ENCODE data around the gene SMARCD2. TPM values are rescaled to one million over a fixed set of nuclear protein-coding genes. Genes with fewer than 3 reads are reported as not detected.
A peak's percentile ranks its signal among the peaks of the same experiment; 100 is the strongest.

SMARCD2 gene
- polyA plus RNA-seq, 2 of the 4 experiments (the other 2 are of a cell fraction): 40.4 to 52.7 TPM

GRCh38 chr17:63848834-63849689 is 6.6 kb upstream of the SMARCD2 start:
- peaks cover 8% of the 10 kb centered on the region for H3K9me3 ChIP-seq
- peak overlapping the region; percentile 28 for H3K4me3 ChIP-seq
- ATAC-seq (peak; percentile 94 to 96), DNase-seq (ENCODE audit: low read depth in 1 of 2, low spot score in 1 of 2) (peak; percentile 99), FAIRE-seq (peak; percentile 56)
- 18% methylated on average over 62 of the region's 82 CpGs for WGBS (ENCODE audit: missing lambda C conversion rate)
- ChIA-PET POLR2A (interaction anchor here (1.4 kb wide), 1 partner anchor 296 kb away, joined by 8 read pairs; no protein-coding TSS in a partner anchor), CTCF (interaction anchor here (0.7 to 9.6 kb wide), 31 partner anchors 9 to 848 kb away, joined by 3 to 91 read pairs (median 3); partner anchors contain the start of genes CSHL1 and GH1)
- H3K4me1 ChIP-seq: no peaks in the 10 kb centered on the region
- H3K4me2 ChIP-seq: peak overlapping the region; percentile 76
- H3K27ac ChIP-seq: peak overlapping the region; percentile 74 to 86
- TF ChIP-seq REST (IDR thresholded peaks at IDR 0.05): peak; percentile 69
- peak; percentile 100 for TF ChIP-seq RFX5 (IDR thresholded peaks at IDR 0.05)
- no peak for TF ChIP-seq CBX8 (IDR thresholded peaks at IDR 0.05)
- peak; percentile 100 for TF ChIP-seq MAX (IDR thresholded peaks at IDR 0.05)
- no peak; the same call in 1 of the 2 replicates for TF ChIP-seq HDAC2 (IDR thresholded peaks at IDR 0.05)
- no peak; the same call in 1 of the 2 replicates for TF ChIP-seq FOSB (CRISPR knock-in tag; IDR thresholded peaks at IDR 0.05)
- TF ChIP-seq JUN (IDR thresholded peaks at IDR 0.05): peak in 1 of 2 experiments; percentile 73; a peak in 2 of 5 replicates
- TF ChIP-seq TFCP2L1 (CRISPR knock-in tag; IDR thresholded peaks at IDR 0.05): 0 out of 2 replicates have a peak, but pooled peaks have one; percentile 55
- peak; percentile 95 for TF ChIP-seq HOXB13 (CRISPR knock-in tag; IDR thresholded peaks at IDR 0.05; ENCODE audit: low read depth)
- peak; percentile 89 for TF ChIP-seq BHLHE40 (IDR thresholded peaks at IDR 0.05; ENCODE audit: low read depth, low read length)
- peak; percentile 82; the same call in 1 of the 2 replicates for TF ChIP-seq EHF (CRISPR knock-in tag; IDR thresholded peaks at IDR 0.05)
- no peak for TF ChIP-seq CHD4 (IDR thresholded peaks at IDR 0.05; ENCODE audit: borderline replicate concordance)
- no peak for TF ChIP-seq NFE2L2 (conservative IDR thresholded peaks at IDR 0.05; ENCODE audit: low read length)
- peak; percentile 95 for TF ChIP-seq NPAS2 (CRISPR knock-in tag; IDR thresholded peaks at IDR 0.05; ENCODE audit: borderline replicate concordance)
- TF ChIP-seq SMC3 (IDR thresholded peaks at IDR 0.05): no peak
- TF ChIP-seq EHMT2 (IDR thresholded peaks at IDR 0.05; ENCODE audit: low read depth): no peak
- no peak for TF ChIP-seq PHF8 (IDR thresholded peaks at IDR 0.05; ENCODE audit: borderline replicate concordance, low read depth)
- TF ChIP-seq POLR2A (IDR thresholded peaks at IDR 0.05; ENCODE audit: low read length): no peak
- no peak for TF ChIP-seq RCOR1 (IDR thresholded peaks at IDR 0.05; ENCODE audit: low read depth, low read length)
- TF ChIP-seq TP53 (CRISPR knock-in tag; IDR thresholded peaks at IDR 0.05): peak; percentile 78; the same call in 1 of the 2 replicates
- TF ChIP-seq JUNB (IDR thresholded peaks at IDR 0.05): no peak
- no peak; the same call in 1 of the 2 replicates for TF ChIP-seq HEYL (CRISPR knock-in tag; IDR thresholded peaks at IDR 0.05)
- TF ChIP-seq FOSL2 (IDR thresholded peaks at IDR 0.05): no peak
- TF ChIP-seq FOSL2 (CRISPR knock-in tag; IDR thresholded peaks at IDR 0.05): no peak
- TF ChIP-seq RNF2 (IDR thresholded peaks at IDR 0.05; ENCODE audit: borderline replicate concordance, low read depth): peak; percentile 75
- no peak for TF ChIP-seq ZFP36 (IDR thresholded peaks at IDR 0.05; ENCODE audit: borderline replicate concordance, partially characterized antibody)
- TF ChIP-seq ELK1 (IDR thresholded peaks at IDR 0.05; ENCODE audit: low read depth, low read length): no peak
- peak; percentile 94 for TF ChIP-seq USF2 (IDR thresholded peaks at IDR 0.05)
- TF ChIP-seq ZC3H11A (IDR thresholded peaks at IDR 0.05): no peak
- no peak; the same call in 1 of the 2 replicates for TF ChIP-seq ZNF302 (CRISPR knock-in tag; IDR thresholded peaks at IDR 0.05)
- peak; percentile 63; the same call in 1 of the 2 replicates for TF ChIP-seq KDM1A (IDR thresholded peaks at IDR 0.05; ENCODE audit: low read depth)
- no peak for TF ChIP-seq CBX2 (IDR thresholded peaks at IDR 0.05; ENCODE audit: borderline replicate concordance, low read depth)
- no peak for TF ChIP-seq KDM5A (IDR thresholded peaks at IDR 0.05)
- no peak for TF ChIP-seq BCL3 (IDR thresholded peaks at IDR 0.05)
- TF ChIP-seq NR3C1 (IDR thresholded peaks at IDR 0.05): no peak
- TF ChIP-seq CEBPB (IDR thresholded peaks at IDR 0.05): no peak; a peak in 1 of 4 replicates

Data from A549 (cell line).